ENCODE results near the gene DLST. TPM values are rescaled to one million over a fixed set of nuclear protein-coding genes. Genes with fewer than 3 reads are reported as not detected.
A peak's percentile ranks its signal among the peaks of the same experiment; 100 is the strongest.

Gene DLST
- total RNA-seq, 1 donor from 2014 or later, result 82.7 TPM

DNA sequence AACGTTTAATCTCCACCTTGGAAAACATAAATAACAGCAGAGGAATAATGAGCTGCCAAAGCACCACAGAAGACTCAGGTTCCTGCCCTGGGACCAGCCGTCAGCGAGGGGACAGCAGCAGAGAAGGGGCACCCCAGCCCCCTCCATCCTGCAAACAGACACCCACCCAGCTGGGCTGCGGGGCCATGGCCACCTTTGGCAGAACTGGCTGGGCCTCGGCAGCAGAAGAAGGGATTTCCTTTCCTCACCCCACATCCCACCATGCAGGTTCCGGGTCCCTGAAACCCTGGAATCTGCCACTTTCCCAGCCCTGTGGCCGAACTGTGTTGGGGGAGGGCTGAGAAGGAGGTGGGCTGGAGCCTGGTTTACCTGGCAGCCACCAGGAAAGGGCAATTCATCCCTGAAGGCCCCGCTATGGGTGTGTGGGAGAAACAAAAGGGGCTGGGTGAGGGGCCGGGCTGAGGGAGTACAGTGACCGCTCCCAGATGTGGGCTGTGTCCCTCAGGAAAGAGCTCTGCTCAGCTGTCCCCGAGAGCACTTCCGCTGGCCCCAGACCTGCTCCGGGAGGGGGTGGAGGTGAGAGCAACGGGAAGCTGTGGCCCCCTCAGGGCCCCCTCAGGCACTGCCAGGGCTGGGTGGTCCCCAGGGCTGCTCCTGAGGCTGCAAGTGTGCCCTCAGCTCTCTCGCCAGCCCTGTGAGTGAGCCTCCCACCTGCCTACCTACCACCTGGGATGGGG is 69.9 kb downstream of the DLST start:
- ATAC-seq, result no peak
- H3K27me3 ChIP-seq (ENCODE audit: low read depth), result peaks cover 21% of the 10 kb centered on the region
- H3K4me1 ChIP-seq, result peaks cover 19% of the 10 kb centered on the region
- no peak overlapping the region for H3K4me3 ChIP-seq
- no peaks in the 10 kb centered on the region for H3K36me3 ChIP-seq
- H3K9me3 ChIP-seq, result no peaks in the 10 kb centered on the region
- no peak overlapping the region for H3K27ac ChIP-seq
- TF ChIP-seq, protein P1, sequence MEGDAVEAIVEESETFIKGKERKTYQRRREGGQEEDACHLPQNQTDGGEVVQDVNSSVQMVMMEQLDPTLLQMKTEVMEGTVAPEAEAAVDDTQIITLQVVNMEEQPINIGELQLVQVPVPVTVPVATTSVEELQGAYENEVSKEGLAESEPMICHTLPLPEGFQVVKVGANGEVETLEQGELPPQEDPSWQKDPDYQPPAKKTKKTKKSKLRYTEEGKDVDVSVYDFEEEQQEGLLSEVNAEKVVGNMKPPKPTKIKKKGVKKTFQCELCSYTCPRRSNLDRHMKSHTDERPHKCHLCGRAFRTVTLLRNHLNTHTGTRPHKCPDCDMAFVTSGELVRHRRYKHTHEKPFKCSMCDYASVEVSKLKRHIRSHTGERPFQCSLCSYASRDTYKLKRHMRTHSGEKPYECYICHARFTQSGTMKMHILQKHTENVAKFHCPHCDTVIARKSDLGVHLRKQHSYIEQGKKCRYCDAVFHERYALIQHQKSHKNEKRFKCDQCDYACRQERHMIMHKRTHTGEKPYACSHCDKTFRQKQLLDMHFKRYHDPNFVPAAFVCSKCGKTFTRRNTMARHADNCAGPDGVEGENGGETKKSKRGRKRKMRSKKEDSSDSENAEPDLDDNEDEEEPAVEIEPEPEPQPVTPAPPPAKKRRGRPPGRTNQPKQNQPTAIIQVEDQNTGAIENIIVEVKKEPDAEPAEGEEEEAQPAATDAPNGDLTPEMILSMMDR (IDR thresholded peaks at IDR 0.05), result no peak
- no peak for DNase-seq
- intact Hi-C loops (cut with DNase I), result no loop called here

DNA sequence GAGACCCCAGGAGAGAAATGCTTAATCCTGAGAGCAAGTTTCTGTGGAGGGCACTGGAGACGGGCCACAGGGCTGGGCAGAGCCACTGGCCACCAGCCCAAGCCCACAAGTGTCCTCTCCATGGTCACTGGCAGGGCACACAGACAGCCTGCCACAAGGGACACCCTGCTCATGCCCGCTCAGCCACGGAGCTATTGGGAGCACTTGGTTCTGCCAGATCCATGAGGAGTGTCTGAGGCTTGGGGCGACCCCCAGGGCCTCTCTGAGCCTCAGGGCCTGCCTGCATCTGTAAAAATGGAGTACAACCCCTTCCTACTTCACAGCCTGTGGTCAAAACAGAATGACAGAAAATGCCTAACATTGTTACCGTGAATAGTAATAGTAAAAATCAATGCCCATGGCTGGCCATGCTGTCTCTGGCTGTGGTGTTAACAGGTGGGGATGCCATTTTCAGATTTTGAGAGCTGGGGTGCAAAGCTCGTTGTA is 70.5 kb downstream of the DLST start:
- DNase-seq (no peak), ATAC-seq (no peak)
- H3K36me3 ChIP-seq, result no peaks in the 10 kb centered on the region
- TF ChIP-seq, protein P1 (IDR thresholded peaks at IDR 0.05), result no peak
- intact Hi-C loops (cut with DNase I), result no loop called here
- H3K9me3 ChIP-seq, result no peaks in the 10 kb centered on the region
- no peak overlapping the region for H3K27ac ChIP-seq
- H3K4me3 ChIP-seq, result no peak overlapping the region
- peaks cover 14% of the 10 kb centered on the region for H3K4me1 ChIP-seq
- peaks cover 21% of the 10 kb centered on the region for H3K27me3 ChIP-seq (ENCODE audit: low read depth)

DNA sequence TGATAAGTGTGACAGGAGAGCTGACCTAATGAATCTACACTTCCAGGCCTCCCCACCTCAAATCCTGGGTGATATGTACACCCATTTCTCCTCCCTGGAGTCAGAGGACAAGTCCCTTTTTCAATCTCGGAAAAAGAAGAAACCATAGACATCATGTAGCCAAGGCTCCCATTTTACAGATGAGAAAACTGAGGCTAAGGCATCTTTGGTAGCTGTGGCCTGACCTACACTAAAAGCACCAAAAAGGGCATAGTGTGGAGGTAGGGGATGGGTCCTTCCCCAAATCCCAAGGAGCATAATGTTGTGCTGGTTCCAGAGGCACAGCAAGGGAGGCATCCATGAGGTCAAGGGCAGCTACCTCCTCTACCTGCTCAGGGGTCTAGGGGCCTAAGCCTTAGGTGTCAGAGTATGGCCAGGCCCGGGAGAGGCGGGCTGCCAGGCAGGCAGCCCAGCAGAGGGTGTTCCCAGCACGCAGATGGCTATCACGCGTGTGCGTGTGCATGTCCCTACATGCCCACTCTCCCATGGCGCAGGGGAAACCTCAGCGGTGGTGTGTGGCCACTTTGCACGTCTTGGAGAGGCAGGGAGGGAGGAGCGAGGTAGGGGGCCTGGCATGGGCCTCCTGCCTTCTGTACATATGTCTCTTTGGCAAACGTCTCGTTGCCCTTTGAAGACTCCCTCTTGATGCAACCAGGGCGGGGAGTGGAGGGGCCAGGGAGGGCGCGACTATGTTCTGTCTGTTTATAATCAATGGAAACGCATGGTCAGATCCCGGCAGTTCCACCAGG is 71.2 kb downstream of the DLST start:
- ATAC-seq, result no peak
- no peak overlapping the region for H3K27ac ChIP-seq
- no peaks in the 10 kb centered on the region for H3K36me3 ChIP-seq
- H3K27me3 ChIP-seq (ENCODE audit: low read depth), result peaks cover 21% of the 10 kb centered on the region
- H3K4me3 ChIP-seq, result peak overlapping the region; percentile 60
- peaks cover 14% of the 10 kb centered on the region for H3K4me1 ChIP-seq
- H3K9me3 ChIP-seq, result no peaks in the 10 kb centered on the region
- intact Hi-C loops (cut with DNase I), result no loop called here
- TF ChIP-seq, protein P1 (IDR thresholded peaks at IDR 0.05), result no peak
- DNase-seq, result no peak

Other genes starting within 250 kb of the DLST start
- gene AREL1, start 168.8 kb upstream of the DLST start, total RNA-seq, result 29.1 TPM
- 48.6 TPM for gene FCF1, start 168.8 kb upstream of the DLST start, total RNA-seq
- 58.0 TPM for gene YLPM1, start 118.6 kb upstream of the DLST start, total RNA-seq
- 0.12 TPM for gene PROX2, start 5.8 kb upstream of the DLST start, total RNA-seq
- gene RPS6KL1, start 41.3 kb downstream of the DLST start, total RNA-seq, result 2.0 TPM
- 3.0 TPM for gene PGF, start 73.7 kb downstream of the DLST start, total RNA-seq
- 30.4 TPM for gene EIF2B2, start 121.0 kb downstream of the DLST start, total RNA-seq
- gene MLH3, start 169.6 kb downstream of the DLST start, total RNA-seq, result 27.2 TPM
- gene ACYP1, start 182.1 kb downstream of the DLST start, total RNA-seq, result 19.7 TPM
- gene ZC2HC1C, start 187.7 kb downstream of the DLST start, total RNA-seq, result 4.7 TPM
- gene NEK9, start 245.1 kb downstream of the DLST start, total RNA-seq, result 97.7 TPM

Data from lower lobe of right lung (tissue), 2 donors.